Activated CD4-positive, alpha-beta T cell treated with anti-CD3 and anti-CD28 coated beads, Interleukin-2, amount 50 U/mL, for 16 hours (primary cell): Measurements from ENCODE around the gene PRUNE1.
A peak's percentile ranks its signal among the peaks of the same experiment; 100 is the strongest.

Experiments
- DNase-seq: peaks from one replicate; pipeline ENCODE4 v3.0.0-alpha.2; 2020

The PRUNE1 gene

DNA sequence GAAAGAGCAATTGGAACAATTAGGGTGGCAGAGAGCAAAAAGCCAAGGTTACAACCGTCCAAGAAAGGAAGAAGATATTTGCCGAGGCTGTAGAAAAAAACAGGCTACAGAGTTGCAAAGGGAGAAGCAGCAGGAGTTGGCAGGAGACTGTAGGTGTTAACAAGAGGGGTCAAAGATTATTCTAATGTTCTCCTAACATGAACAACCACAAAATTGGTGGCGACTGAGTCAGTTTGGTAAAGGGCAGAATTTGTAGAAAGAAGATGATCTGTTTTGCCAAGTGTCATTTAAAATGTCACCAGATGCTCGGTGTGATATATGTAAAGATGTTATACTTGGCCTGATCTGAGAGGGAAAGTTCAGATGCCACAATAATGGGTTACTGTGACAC is 401 bp upstream of the PRUNE1 start:
- no peak for DNase-seq

DNA sequence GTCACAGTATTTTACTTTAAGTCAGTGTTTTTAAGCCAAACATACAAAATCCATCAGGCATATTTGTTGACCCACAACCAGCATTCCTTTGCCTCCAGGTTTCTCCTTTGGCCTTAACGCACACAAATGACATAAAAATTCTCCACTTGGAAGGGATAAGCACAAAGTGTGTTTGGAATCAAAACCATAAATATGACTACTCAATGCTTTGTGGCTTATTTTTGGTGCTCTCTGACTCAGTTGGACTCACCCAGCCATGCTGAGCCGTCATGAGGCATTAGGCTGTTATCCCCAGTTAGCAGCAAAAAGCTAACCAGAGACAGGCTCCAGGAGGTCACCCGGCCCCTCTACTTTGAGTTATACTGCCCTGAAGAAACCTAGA is 948 bp downstream of the PRUNE1 start:
- peak; percentile 27 for DNase-seq

DNA sequence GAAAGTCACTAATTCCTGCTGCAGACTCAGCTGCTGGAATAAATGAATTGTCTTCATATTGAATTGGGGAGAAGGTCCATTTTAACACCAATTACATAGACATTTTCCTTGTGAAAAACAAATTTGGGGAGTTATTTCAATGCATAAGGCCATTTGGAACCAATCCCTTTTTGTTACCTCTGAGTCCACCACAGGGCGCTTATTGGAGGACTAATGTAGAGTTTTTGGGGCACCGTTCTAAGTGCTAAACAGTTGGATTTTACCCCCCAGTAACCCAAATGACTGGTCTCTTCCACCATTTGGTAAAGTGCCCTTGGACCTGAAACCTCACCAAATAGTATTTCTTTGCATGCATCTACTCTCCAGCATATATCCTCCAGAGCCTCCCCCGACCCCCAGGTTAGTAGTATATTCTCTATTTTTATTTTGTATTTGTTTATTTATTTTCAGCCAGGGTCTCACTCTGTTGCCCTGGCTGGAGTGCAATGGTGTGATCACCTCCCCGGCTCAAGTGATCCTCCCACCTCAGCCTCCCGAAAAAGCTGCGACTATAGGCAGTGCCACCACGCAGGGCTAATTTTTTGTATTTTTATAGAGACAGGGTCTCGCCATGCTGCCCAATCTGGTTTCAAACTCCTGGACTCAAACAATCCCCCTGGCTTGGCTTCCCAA is 1.6 kb downstream of the PRUNE1 start:
- no peak for DNase-seq

DNA sequence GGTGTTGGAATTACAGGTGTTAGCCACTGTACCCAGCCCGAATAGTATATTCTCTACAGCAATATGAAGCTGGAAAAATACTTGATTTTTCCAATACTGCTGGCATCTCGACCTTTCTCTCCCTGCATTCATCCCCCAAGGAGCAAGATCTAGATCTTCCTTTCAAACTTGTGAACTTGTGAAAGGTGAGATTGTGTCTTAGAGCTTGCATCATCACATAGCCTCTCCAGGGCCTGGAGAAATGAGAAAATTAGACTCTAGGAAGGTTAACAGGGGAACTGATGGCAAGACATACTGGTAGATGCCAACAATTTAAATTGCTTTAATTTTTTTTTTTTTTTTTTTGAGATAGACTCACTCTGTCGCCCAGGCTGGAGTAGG is 2.1 kb downstream of the PRUNE1 start:
- DNase-seq = no peak

DNA sequence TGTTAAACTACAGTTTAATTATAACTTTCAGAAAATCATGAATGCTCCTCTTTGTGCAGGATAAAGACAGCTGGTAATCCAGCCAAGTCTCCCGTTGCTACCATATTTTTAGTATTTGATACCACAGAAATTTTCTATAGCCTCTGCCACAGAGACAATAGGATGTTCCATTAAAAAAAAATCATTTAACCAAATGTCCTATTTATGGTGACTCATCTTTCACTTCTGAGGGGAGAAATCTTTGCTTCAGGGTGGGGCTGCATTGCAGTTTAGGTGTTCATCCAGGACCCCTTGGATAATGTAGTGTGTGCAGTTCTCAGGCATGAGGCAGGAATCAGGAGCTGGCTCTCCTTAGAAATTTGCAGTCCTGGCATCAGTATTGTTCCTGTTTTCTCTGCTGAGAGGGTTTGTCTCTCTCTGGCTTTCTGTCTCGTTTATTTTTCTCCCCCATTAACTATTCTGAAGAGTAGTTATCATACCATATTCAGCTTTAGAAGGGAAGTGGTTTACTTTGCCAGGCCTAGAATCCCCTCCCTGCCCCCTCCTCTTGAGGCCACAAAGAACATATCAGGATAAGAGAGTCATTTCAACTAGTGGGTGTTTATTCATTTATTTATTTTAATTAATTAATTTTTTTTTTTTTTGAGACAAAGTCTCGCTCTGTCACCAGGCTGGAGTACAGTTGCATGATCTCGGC is 3.1 kb downstream of the PRUNE1 start:
- no peak for DNase-seq

DNA sequence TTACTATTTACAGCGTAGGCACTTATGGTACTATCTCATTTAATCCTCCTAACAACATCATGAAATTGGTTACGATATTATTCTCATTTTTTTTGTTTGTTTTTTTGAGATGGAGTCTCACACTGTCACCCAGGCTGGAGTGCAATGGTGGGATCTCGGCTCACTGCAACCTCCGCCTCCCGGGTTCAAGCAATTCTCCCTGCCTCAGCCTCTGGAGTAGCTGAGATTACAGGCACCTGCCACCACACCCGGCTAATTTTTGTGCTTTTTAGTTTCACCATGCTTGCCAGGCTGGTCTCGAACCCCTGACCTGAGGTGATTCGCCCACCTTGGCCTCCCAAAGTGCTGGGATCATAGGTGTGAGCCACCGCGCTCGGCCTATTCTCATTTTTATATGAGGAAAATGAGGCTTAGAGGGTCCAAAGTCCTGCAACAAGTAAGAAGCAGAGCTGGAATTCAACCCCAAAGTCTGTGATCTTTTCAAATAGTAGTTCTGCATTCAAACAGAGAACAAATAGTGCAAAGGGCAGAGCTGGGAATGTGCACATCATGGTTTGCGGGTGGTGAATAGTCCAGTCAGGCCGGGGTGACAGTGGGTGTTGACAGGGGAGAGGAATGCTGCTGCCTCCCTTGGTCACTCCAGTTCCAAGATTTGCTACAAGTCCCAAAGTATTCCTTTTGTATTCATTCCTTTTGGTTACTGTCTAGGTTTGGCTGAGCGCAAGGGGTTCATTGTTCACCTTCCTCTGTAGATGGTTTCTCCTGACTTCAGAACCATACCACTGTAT is 4.6 kb downstream of the PRUNE1 start:
- DNase-seq = no peak

DNA sequence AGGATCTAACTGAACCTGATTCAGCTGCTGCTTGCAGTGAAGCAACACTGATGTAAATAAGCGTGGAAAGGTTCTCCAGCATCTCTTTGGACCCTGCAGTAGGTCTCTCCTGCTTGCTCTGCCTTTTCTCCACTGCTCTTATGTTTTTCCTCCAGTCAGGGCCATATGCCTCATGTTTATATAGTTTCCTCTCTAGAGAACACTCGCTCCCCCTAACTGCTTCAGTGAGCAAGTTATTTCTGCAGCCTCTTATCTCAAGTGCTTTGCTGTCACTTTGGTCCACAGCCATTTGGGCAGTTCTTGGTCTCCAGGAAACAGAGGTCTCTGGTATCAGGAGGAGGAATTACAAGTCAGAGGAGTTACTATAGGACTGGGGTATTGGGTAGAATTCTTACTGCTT is 5.3 kb downstream of the PRUNE1 start:
- DNase-seq = no peak

DNA sequence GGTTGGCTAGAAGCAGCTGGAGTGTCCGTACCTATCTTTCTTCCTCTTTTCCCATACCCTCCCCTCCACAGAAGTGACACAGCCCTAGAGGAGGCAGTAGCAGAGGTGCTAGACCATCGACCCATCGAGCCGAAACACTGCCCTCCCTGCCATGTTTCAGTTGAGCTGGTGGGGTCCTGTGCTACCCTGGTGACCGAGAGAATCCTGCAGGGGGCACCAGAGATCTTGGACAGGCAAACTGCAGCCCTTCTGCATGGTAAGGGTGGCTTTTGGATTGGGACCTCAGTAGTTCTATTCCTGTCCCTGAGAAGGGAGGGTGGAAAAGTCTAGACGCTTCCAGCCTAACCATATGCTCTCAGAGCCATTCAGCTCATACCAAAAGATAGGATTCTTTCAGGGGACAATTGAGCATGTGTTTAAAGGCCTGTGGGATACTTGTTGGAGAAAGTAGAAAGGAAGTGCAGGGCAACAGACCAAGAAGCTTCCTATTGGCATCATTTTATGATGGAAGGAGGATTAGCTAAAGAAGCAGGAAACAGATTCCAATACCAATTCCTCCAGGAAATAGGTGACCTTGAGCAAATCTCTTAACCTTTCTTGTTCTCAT is 16.4 kb downstream of the PRUNE1 start:
- DNase-seq = peak; percentile 79

DNA sequence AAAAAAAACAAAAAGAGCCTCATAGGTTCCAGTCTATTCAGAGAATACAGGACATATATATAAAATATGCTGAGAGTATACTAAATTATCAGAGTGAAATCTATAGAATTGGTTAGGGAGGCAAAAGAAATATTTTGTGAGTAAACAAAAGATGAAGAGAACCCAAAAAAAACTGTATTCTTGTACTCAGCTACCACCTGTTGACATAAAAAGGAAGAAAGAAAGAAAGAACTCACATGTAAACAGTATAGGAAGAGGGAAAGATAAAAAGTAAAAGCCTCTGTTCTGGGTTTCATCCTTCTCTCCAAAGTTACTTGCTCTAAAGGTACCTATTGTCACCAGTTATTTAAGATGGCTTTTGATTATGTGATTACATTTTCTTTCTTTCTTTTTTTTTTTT is 18.2 kb downstream of the PRUNE1 start:
- DNase-seq = no peak

DNA sequence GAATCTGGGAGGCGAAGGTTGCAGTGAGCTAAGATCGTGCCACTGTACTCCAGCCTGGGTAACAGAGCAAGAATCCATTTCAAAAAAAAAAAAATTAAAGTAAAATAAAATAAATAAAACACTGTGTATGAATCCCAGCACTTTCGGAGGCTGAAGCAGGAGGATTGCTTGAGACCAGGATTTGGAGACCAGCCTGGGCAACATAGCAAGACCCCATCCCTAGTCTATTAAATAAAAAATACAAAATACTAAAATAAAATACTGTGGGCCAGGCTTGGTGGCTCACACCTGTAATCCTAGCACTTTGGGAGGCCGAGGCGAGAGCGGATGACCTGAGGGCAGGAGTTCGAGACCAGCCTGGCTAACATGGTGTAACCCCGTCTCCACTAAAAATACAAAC is 23.9 kb downstream of the PRUNE1 start:
- no peak for DNase-seq

DNA sequence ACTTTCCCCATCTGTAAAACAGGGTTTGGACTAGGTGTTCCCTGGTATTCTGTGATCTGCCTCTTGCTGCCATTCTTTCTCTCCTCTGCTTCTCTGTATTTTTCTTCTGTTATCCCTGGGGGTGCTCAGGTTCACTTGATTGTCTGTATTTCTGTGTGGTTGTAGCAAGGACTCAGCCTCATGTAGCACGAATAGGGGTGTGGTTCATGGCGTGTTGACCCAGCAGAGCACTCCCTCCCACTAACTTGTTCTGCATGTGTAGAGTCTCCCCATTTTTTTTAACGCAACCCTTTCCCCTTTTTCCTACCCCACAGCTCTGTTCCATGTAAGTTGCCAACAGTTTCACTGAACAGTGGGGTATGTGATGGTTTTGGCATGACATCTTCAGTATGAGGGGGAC is 26.9 kb downstream of the PRUNE1 start:
- DNase-seq = no peak

DNA sequence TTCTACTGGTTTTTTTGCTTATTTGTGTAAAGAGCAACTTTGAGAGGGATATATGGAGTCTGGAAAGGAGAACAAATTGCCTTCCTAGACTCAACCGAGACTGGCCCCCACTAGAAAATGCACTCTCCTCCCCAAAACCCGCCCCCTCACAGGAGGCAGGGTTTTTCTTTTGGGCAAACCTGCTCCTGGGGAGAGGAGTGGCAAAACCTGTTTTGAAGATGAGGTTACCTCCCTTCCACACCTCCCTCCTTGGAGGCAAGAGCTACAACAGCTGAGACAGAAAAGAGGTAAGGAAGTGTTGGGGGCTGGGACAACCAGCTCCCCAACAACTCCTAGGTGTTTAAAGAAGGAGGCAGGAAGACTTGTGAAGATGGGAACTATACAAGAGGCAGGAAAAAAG is 28.1 kb downstream of the PRUNE1 start, which contains the start of gene BNIPL:
Gene BNIPL (plus strand): TSS at position 231 of the 400 bp plus-strand sequence. CDS start 140 bp downstream, at position 371.
- no peak for DNase-seq

DNA sequence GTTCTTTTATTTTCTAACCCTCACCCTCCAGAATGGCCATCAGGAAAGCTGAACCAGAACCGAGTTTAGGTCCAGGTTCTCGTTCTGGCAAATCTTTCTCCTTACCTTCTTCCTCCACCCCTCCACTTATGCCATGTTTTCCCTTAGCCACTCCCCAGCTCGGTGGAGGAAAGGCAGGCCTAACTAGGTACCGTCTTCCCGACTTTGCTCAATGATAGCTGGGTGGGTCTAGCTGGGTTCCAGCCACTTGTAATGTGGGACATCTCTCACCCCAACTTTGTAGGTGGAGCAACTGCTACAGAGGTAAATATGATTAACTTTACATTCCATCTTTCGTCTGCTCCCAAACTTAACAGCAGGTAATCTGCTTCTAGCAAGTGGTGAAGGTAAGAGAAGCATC is 28.8 kb downstream of the PRUNE1 start:
- DNase-seq = no peak

DNA sequence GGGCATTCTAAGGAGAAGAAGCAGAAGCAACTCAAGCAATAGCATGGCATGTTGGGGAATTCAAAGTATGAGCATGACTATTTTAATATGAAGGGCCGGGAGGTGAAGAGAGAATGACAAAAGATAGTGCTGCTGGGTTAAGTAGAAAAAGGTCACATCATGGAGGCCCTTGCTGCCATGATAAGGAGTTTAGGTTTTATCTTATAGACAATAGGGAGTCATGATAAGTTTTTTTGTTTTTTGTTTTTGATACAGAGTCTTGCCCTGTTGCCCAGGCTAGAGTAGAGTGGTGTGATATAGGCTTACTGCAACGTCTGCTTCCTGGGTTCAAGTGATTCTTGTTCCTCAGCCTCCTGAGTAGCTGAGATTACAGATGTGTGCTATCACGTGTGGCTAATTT is 31.3 kb downstream of the PRUNE1 start:
- DNase-seq = no peak

DNA sequence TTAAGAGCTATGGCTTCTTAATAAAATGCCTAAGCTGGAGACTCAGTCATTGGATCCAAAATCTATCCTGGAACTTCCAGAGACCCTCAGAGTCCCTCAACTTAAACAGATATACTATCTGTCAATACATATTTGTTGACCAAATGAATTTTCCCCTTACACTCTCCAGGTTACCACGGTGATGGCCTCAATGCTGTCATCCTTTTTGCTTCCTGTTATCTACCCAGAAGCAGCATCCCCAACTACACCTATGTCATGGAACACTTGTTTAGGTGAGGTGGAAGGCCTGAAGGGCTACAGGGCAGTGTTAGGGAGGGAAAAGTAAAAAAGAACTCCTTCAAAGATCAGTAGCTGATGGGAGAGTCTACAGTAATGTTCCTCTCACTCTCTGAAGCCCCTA is 34.9 kb downstream of the PRUNE1 start:
- DNase-seq = no peak

DNA sequence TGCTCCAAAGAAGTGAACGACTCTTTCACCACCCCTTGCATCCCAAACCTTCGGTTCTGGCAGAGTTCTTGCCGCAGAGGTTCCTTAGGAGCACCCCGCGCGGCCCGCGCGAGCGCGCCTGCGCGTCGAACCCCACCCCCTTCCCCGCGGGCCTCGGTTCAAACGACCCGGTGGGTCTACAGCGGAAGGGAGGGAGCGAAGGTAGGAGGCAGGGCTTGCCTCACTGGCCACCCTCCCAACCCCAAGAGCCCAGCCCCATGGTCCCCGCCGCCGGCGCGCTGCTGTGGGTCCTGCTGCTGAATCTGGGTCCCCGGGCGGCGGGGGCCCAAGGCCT is 39.3 kb downstream of the PRUNE1 start, which contains the start of gene C1orf56:
Gene C1orf56 (plus strand): TSS at position 161 of the 334 bp plus-strand sequence. CDS start 97 bp downstream, at position 258.
- peak; percentile 55 for DNase-seq

DNA sequence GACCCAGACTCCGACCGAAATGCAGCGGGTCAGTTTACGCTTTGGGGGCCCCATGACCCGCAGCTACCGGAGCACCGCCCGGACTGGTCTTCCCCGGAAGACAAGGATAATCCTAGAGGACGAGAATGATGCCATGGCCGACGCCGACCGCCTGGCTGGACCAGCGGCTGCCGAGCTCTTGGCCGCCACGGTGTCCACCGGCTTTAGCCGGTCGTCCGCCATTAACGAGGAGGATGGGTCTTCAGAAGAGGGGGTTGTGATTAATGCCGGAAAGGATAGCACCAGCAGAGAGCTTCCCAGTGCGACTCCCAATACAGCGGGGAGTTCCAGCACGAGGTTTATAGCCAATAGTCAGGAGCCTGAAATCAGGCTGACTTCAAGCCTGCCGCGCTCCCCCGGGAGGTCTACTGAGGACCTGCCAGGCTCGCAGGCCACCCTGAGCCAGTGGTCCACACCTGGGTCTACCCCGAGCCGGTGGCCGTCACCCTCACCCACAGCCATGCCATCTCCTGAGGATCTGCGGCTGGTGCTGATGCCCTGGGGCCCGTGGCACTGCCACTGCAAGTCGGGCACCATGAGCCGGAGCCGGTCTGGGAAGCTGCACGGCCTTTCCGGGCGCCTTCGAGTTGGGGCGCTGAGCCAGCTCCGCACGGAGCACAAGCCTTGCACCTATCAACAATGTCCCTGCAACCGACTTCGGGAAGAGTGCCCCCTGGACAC is 39.8 kb downstream of the PRUNE1 start:
- DNase-seq = peak; percentile 56

DNA sequence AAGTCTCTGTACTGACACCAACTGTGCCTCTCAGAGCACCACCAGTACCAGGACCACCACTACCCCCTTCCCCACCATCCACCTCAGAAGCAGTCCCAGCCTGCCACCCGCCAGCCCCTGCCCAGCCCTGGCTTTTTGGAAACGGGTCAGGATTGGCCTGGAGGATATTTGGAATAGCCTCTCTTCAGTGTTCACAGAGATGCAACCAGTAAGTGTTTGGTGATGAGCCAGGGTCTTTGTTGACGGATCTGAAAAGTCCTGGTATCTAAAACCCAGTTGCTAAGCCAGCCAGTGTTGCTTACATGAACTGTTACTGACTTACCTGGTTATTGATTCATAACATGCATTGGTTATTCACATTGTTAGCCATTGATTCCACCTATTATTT is 40.4 kb downstream of the PRUNE1 start:
- no peak for DNase-seq

DNA sequence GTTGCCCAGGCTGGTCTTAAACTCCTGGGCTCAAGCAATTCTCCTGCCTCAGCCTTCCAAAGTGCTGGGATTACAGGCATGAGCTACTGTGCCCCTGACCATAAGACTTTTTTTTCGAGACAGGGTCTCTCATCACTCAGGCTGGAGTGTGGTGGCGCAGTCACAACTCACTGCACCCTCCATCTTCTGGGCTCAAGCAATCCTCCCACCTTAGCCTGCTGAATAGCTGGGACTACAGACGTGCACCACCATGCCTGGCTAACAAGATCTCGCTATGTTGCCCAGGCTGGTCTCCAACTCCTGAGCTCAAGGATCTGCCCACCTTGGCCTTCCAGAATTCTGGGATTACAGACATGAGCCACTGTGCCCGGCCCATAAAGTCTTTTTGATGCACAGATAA is 41.2 kb downstream of the PRUNE1 start:
- DNase-seq = no peak

DNA sequence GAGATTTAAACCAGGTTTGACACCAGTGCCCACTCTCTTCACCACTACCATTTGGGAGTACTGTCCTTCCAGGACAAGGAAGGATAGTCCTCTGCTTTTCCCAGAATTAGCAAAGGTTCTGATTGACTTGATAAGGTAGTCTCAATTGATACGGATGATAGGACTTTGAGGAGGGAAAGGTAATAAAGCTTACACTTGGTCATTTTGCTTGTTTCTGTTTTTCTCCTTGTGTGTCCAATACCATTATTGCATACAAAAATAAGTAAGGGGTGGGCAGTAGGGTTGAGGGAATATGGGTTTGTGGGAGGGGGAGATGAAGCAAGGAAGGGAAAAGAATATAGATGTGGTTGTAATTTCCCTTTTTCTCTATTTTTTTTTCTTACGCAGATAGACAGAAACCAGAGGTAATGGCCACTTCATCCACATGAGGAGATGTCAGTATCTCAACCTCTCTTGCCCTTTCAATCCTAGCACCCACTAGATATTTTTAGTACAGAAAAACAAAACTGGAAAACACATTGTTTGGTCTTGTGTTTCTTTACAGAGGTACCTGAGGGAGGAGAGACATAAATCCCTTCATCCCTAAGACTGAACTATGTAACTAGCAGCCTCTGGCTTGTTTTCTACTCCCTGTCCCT is 41.9 kb downstream of the PRUNE1 start:
- DNase-seq = no peak

DNA sequence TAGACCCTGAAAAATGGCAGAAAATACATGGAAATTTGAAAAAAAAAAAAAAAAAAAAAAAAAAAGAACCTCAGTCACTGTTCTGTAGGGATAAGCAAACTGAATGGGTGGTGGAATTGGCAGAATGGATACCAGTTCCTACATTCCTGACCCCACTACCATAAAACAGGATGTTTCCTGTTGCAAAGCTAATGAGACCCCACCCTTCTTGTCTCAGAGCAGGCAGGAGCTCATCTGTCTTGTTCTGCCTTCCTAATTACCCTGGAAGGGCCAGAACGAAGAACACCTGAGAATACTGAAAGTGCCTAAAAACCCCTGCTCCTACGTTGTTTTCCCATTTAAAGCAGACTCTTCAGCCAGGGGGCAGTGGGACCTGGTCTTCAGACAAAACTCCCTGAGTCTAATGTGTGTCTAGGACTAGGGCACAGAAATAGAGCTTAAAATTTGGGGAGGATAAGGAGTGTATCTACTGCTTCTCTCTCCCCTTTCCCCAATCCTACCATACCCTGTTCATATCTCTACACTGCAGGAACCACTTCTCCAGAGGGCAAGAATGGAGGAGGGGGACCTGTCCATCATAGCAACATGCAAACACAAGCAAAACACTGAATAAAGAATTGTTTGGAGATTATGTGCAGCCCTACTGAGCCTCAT is 43.2 kb downstream of the PRUNE1 start:
- no peak for DNase-seq

DNA sequence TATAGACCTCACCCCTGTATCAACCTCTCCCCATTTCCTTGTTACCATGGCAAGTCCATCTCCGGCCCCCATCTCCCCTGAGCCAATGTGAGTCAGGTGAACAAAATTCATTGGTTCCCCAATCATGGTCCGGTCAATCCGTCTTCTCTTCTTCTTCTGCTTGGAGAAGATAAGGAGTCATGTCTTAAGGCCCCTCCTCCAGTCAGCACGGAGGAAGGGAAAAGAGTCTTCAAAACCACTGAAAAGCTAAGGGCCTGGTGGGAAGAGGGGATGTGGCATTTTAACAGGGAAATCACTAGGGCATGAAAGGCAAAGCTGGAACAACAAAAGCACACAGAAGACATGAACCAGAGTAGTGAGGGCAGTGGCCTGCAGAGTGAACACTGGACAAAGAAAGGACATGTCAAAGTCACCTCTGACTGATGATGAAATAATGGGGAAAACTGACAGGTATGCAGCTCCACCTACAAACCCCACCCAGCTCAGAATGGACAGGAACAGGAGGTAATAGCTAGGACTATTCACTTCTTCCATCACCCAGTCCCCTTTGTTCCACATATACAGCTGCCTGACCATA is 46.8 kb downstream of the PRUNE1 start:
- no peak for DNase-seq
